Esophagus muscularis mucosa (tissue), 4 donors: ENCODE results near the gene ALCAM.

ENCODE experiments used
- CTCF ChIP-seq, 3 experiments: fragments of 200-600 bp in 2 of 3; fragments of 450-650 bp in 1 of 3; sonication (generic) in 2 of 3; IDR thresholded peaks; one replicate each; pipeline ENCODE4 v1.5.1; 2017 to 2019; ENCODE audit warnings: antibody characterized with exemption in 3 of 3, mild to moderate bottlenecking in 2 of 3, moderate library complexity in 1 of 3
- EP300 ChIP-seq: sonication (generic); formaldehyde crosslinking; IDR thresholded peaks from one replicate; pipeline ENCODE4 v1.6.1; 2017; ENCODE audit warnings: antibody characterized with exemption
- POLR2A ChIP-seq: fragments of 450-650 bp; IDR thresholded peaks from one replicate; pipeline ENCODE4 v1.6.1; 2017; ENCODE audit warnings: antibody characterized with exemption, moderate library complexity, mild to moderate bottlenecking, low read depth
- POLR2AphosphoS5 ChIP-seq, 2 donors: sonication (generic); formaldehyde crosslinking; IDR thresholded peaks; one replicate each; pipeline ENCODE4 v1.6.1; 2017; ENCODE audit warnings: antibody characterized with exemption in 2 of 2

DNA sequence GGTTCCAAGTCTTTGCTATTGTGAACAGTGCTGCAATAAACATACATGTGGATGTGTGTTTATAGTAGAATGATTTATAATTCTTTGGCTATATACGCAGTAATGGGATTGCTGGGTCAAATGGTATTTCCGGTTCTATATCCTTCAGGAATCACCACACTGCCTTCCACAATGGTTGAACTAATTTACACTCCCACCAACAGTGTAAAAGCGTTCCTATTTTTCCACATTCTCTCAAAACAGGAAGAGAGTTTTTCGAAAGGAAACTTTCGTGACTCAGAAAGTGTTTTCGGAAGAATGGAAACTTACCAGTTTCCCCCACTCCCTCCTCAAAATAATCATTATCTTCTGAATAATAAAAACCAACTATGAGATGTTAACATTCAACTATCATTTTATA, 205.8 kb downstream of the ALCAM start:
- TF ChIP-seq POLR2A (no peak), CTCF (IDR thresholded peaks at IDR 0.05) (no peak), POLR2AphosphoS5 (IDR thresholded peaks at IDR 0.05) (no peak), EP300 (no peak)
